GM21381 (cell line): Measurements from ENCODE around the gene SSH3.

Source experiments
- ATAC-seq: cut with Tn5 transposase; IDR thresholded peaks from one replicate; pipeline ENCODE4 v1.9.1; 2021; ENCODE audit warnings: mild to moderate bottlenecking, moderate library complexity; ENCODE audit not compliant: unreplicated experiment

Gene SSH3

GRCh38 chr11:67291481-67292381 lies 11.6 kb upstream of the SSH3 start:
- no peak for ATAC-seq

DNA sequence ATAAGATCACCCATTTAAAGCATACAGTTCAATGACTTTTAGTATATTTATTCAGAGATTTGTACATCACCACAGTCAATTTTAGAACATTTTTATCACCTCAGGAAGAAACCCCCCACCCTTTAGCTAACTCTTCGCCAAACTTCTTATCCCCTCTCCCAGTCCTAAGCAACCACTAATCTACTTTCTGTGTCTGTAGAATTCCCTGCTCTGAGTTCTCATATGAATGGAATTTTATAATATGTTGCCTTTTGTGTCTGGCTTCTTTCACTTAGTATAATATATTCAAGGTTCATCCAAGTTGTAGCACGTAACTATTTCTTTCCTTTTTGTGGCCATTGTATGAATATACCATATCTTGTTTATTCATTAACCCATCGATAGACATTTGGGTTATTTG lies 10.7 kb upstream of the SSH3 start:
- ATAC-seq = no peak

- ATAC-seq = no peak
Observed at GRCh38 chr11:67293090-67293489, 10.2 kb upstream of the SSH3 start.

DNA sequence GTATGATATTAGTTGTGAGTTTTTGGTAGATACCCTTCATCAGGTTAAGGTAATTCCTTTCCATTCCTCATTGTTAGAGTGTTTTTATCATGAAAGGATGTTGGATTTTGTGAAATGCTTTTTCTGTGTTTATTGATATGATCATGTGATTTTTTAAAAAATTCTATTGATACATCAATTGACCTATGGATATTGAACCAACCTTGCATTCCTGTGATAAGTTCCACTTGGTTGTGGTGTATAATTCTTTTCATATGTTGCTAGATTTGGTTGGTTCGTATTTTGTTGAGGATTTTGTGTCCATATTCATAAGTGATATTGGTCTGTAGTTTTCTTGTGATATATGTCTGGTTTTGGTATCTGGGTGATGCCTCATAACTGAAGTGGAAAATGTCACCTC lies 7.5 kb upstream of the SSH3 start:
- ATAC-seq = no peak

- no peak for ATAC-seq
Observed at GRCh38 chr11:67298786-67299185, 4.5 kb upstream of the SSH3 start.

GRCh38 chr11:67299471-67300191 lies 3.7 kb upstream of the SSH3 start:
- no peak for ATAC-seq

DNA sequence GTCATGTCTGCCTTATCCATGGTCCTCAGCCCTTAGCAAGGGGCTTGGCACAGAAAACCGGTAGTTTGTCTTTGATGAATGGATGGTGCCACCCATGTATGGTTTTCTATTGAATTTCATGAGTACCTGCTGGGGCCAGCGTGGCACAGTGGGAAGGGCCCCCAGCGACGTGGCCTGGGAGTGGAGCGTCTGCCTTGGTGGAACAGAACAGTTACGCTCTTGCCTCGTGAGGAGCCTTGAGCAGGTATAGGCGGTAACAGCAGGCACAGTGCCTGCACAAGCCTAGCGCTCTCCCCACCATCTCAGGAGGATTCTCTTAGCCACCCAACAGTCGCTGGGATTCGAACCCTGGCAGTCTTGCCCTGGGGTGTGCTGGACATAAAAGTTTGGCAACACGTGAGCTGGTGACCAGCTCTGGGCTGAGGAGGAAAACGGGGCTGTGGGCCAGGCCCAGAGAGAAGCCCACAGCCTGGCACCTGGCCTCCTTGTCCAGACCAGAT lies 3.0 kb upstream of the SSH3 start:
- ATAC-seq = no peak

DNA sequence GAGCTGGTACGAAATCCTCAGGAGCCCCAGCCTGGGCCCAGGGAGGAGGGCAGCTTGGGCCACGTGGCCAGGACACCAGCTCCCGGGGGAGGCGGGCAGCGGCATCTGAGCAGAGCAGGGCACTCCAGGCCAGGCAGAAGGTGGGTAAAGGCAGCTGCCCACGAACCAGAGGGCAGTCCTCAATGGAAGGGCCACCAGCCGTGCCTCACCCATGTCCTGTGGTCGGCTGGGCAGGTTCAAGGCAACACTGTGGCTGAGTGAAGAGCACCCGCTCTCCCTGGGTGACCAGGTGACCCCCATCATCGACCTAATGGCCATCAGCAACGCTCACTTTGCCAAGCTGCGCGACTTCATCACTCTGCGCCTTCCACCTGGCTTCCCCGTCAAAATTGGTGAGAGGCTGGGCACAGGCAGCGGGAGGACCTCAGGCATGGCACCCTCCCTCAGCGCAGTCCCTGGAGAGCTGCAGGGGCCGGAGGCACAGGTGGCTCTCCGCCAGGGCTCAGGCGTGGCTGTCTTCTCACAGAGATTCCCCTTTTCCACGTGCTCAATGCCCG lies 2.5 kb upstream of the SSH3 start:
- ATAC-seq = no peak

DNA sequence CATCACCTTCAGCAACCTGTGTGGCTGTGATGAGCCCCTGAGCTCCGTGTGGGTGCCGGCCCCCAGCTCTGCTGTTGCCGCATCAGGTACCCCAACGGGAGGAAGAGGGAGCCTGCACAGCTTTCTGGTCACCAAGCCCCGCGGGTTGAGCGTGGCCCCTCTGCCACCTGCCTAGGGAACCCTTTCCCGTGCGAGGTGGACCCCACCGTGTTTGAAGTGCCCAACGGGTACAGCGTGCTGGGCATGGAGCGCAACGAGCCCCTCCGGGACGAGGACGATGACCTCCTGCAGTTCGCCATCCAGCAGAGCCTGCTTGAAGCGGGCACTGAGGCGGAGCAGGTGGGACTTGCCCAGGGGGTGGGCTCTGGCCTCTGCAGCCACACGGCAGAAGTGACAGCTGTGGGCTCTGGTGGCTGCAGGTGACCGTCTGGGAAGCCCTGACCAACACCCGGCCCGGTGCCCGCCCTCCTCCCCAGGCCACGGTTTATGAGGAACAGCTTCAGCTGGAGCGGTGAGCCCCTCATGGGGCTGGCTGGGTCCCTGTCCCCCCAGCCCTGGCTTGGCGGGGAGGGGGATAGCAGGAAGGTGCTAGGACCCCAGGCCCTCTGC lies 1.9 kb upstream of the SSH3 start:
- ATAC-seq = no peak

GRCh38 chr11:67301951-67302516 lies 1.3 kb upstream of the SSH3 start:
- no peak for ATAC-seq

DNA sequence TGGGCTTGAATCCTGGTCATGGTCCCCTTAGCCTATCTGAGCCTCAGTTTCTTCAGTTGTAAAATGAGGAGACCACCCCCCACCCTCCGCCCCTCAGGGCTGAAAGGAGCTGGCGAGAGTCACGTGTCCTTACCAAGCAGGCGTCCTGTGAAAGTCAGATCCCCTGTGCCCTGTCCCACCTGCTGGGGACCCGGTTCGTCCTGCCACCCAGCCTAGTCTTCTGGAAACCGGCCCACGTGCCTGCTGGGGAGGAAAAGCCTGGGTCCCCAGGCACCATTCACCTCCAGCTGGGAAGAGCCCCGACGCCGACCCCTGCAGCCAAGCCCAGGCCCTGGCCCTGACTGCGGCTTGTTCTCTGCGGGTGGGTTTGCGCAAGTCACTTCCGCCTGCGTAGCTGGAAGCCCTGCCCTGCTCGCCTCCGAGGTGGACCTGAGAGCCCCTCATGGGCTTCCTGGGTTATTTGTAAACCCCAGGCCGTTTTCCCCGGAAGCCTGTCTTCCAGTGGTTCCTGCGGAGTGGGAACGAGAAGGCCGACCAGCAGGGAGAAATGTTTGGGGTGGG lies 679 bp upstream of the SSH3 start:
- ATAC-seq = no peak

GRCh38 chr11:67303835-67304411 lies 593 bp downstream of the SSH3 start:
- ATAC-seq = no peak

GRCh38 chr11:67304511-67305113 lies 1.3 kb downstream of the SSH3 start:
- ATAC-seq = no peak

GRCh38 chr11:67306769-67307544 lies 3.6 kb downstream of the SSH3 start:
- no peak for ATAC-seq

GRCh38 chr11:67307545-67308001 lies 4.2 kb downstream of the SSH3 start:
- ATAC-seq = no peak

DNA sequence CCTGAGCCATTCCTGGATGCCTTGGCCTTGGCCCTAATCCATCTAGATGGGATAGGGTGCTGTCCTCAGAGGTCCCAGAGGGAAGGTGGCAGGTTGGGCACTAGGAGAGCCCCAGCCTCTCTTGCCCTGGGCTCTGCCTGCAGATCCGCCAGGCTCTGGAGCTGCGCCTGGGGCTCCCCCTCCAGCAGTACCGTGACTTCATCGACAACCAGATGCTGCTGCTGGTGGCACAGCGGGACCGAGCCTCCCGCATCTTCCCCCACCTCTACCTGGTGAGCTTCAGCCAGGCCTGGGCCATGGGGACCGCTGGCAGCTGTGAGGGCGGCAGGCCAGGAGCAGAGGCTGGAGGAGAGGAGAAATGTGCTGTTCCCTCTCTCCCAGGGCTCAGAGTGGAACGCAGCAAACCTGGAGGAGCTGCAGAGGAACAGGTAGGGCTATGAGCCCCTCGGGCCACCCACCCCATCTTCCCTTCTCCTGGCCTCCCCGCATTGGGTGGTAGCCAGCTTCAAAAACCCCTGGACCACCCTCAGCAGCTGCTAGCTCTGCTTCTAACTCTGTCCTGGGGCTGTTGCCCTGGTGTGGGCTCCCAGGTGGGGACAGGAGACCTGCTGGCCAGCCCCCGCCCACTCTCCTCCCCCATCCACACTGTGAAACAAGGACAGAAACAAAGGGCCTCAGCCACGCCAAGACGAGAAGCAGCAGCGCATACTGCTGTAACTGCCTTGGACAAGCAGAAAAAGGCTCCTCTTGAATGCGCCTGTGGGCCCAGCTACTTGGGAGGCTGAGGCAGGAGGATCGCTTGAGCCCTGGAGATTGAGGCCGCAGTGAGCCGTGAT lies 4.9 kb downstream of the SSH3 start:
- ATAC-seq = no peak

GRCh38 chr11:67309166-67309565 lies 5.8 kb downstream of the SSH3 start:
- no peak for ATAC-seq

DNA sequence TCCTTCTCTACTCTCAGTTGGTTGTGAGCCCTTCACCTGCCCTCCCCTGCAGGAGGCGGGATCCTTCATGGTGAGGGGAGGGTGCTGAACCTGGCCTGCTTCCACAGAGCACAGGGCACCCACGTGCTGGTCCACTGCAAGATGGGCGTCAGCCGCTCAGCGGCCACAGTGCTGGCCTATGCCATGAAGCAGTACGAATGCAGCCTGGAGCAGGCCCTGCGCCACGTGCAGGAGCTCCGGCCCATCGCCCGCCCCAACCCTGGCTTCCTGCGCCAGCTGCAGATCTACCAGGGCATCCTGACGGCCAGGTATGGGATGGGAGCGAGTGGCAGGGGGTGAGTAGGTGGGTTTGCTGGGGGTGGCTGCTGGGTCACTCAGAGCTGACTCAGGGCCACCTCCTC lies 6.3 kb downstream of the SSH3 start:
- ATAC-seq = no peak
